Measurements from ENCODE around the gene ATP9A. TPM values are rescaled to one million over a fixed set of nuclear protein-coding genes. Genes with fewer than 3 reads are reported as not detected.

ATP9A gene
- total and polyA plus RNA-seq, 2 donors (not counting 3 experiments of a cell fraction or from before 2014, with no cell fraction given) = 20.9 to 41.5 TPM

- intact Hi-C loops (cut with micrococcal nuclease) = loop anchor here (5.0 kb wide), 1 partner anchor 264 kb away; no protein-coding TSS in a partner anchor
- no peak overlapping the region for H2AFZ ChIP-seq (ENCODE audit: low read depth, low read length)
- dilution Hi-C loops (cut with MboI; ENCODE audit: extremely low pct_ligation_motif_present, low sequenced_read_pairs) = no loop called here
- no peak overlapping the region for H3K9ac ChIP-seq (replicated peaks; ENCODE audit: extremely low read depth, insufficient read depth, low read length)
- H3K36me3 ChIP-seq (ENCODE audit: control insufficient read depth in 2 of 2, extremely low read depth in 1 of 2, insufficient read depth in 2 of 2, low read length in 2 of 2) = no peaks in the 10 kb centered on the region
- no peak overlapping the region for H3K4me2 ChIP-seq (ENCODE audit: insufficient read depth, low read length)
- no TSS peak for BruUV-seq (replicated peaks)
- FAIRE-seq = no peak
- DNase-seq (ENCODE audit: low read depth, low spot score) = peak; percentile 28
- H3K27ac ChIP-seq (ENCODE audit: insufficient read depth, low read depth, low read length) = no peak overlapping the region
- TF ChIP-seq JUN (IDR thresholded peaks at IDR 0.05; ENCODE audit: borderline replicate concordance, insufficient read depth, insufficient read length, low read depth) = no peak
- no peak for TF ChIP-seq MYC (IDR thresholded peaks at IDR 0.05; ENCODE audit: low read depth, low read length)
- no peak for TF ChIP-seq MAX (IDR thresholded peaks at IDR 0.05; ENCODE audit: insufficient read depth, insufficient read length)
- no peak for TF ChIP-seq EZH2 (IDR thresholded peaks at IDR 0.05; ENCODE audit: borderline replicate concordance, low read depth, low read length, severe bottlenecking)
- TF ChIP-seq CTCF (IDR thresholded peaks at IDR 0.05; ENCODE audit: extremely low read depth in 1 of 2, insufficient read depth in 1 of 2, low read depth in 1 of 2, low read length in 2 of 2) = no peak
- no peak for TF ChIP-seq GATA2 (IDR thresholded peaks at IDR 0.05; ENCODE audit: insufficient read depth, insufficient read length, low read depth, low read length)
- TF ChIP-seq POLR2A (IDR thresholded peaks at IDR 0.05; ENCODE audit: low read depth, low read length) = no peak
- no peak for TF ChIP-seq FOS (IDR thresholded peaks at IDR 0.05; ENCODE audit: borderline replicate concordance, insufficient read depth, low read length)
- no peak for TF ChIP-seq POLR2AphosphoS5 (IDR thresholded peaks at IDR 0.05; ENCODE audit: insufficient read depth, low read depth, low read length)
- H4K20me1 ChIP-seq (replicated peaks; ENCODE audit: control insufficient read depth, extremely low read depth, insufficient read depth, low read length) = no peaks in the 10 kb centered on the region
- no peak overlapping the region for H3K4me3 ChIP-seq (replicated peaks in 1 of 3; ENCODE audit: insufficient read depth in 1 of 3, low read depth in 1 of 3, low read length in 3 of 3)
- H3K4me1 ChIP-seq (ENCODE audit: control insufficient read depth, extremely low read depth, insufficient read depth, low read length) = no peaks in the 10 kb centered on the region
- H3K27me3 ChIP-seq (ENCODE audit: control insufficient read depth in 2 of 2, insufficient read depth in 2 of 2, low read length in 2 of 2) = no peaks in the 10 kb centered on the region
- no peaks in the 10 kb centered on the region for H3K9me1 ChIP-seq (replicated peaks; ENCODE audit: control insufficient read depth, extremely low read depth, insufficient read depth, low read length)
- H3K79me2 ChIP-seq (ENCODE audit: control insufficient read depth, insufficient read depth, low read length) = no peaks in the 10 kb centered on the region
- CTCF ChIA-PET = interaction anchor here (1.1 kb wide), 1 partner anchor 357 kb away, joined by 3 read pairs; no protein-coding TSS in a partner anchor
- POLR2A ChIA-PET = no interaction called here
- no peaks in the 10 kb centered on the region for H3K9me3 ChIP-seq (replicated peaks; ENCODE audit: control insufficient read depth, insufficient read depth, low read length)
These were observed 64.5 kb downstream of the ATP9A start for GRCh38 chr20:51703400-51704287.
